HEK293T (cell line): ENCODE measurements around the gene PRKG1.

ENCODE experiments used
- CTCF ChIA-PET: fragments of 350-600 bp; formaldehyde crosslinking; extraction: SDS; loops from one replicate; lab custom pipeline; 2021; ENCODE audit warnings: antibody characterized with exemption, inconsistent platforms; lab: Yijun Ruan, JAX
- POLR2A ChIA-PET: fragments of 350-600 bp; formaldehyde crosslinking; extraction: SDS; loops from one replicate; lab custom pipeline; 2020; ENCODE audit warnings: antibody characterized with exemption, inconsistent platforms; lab: Yijun Ruan, JAX
- DNase-seq: peaks from one replicate; pipeline ENCODE4 v3.0.0; 2012; ENCODE audit warnings: mixed read lengths; ENCODE audit errors: extremely low spot score
- ARNT ChIP-seq: fragments of 450-650 bp; IDR thresholded peaks from 2 replicates; pipeline ENCODE4 v1.6.1; 2017; ENCODE audit warnings: mild to moderate bottlenecking
- BHLHE40 ChIP-seq: fragments of 450-650 bp; IDR thresholded peaks from 2 replicates; pipeline ENCODE4 v1.6.1; 2016; ENCODE audit warnings: mild to moderate bottlenecking, moderate library complexity, borderline replicate concordance
- CTBP1 ChIP-seq: fragments of 450-650 bp; IDR thresholded peaks from 2 replicates; pipeline ENCODE4 v1.6.1; 2016; ENCODE audit warnings: borderline replicate concordance
- ELF4 ChIP-seq: fragments of 450-650 bp; IDR thresholded peaks from 2 replicates; pipeline ENCODE4 v1.6.1; 2017; ENCODE audit warnings: antibody characterized with exemption
- FOXA1 ChIP-seq: fragments of 450-650 bp; IDR thresholded peaks from 2 replicates; pipeline ENCODE4 v1.6.1; 2016; ENCODE audit warnings: mild to moderate bottlenecking
- FOXK2 ChIP-seq: fragments of 450-650 bp; IDR thresholded peaks from 2 replicates; pipeline ENCODE4 v1.6.1; 2016; ENCODE audit warnings: mild to moderate bottlenecking
- FOXM1 ChIP-seq: fragments of 450-650 bp; IDR thresholded peaks from 2 replicates; pipeline ENCODE4 v1.6.1; 2017; ENCODE audit warnings: mild to moderate bottlenecking, borderline replicate concordance
- HDGF ChIP-seq: fragments of 450-650 bp; IDR thresholded peaks from 2 replicates; pipeline ENCODE4 v1.6.1; 2017; ENCODE audit warnings: antibody characterized with exemption, borderline replicate concordance
- L3MBTL2 ChIP-seq: fragments of 450-650 bp; conservative IDR thresholded peaks from 2 replicates; pipeline ENCODE4 v1.6.1; 2016; ENCODE audit warnings: mild to moderate bottlenecking
- LEF1 ChIP-seq: fragments of 450-650 bp; IDR thresholded peaks from 2 replicates; pipeline ENCODE4 v1.6.1; 2017; ENCODE audit warnings: mild to moderate bottlenecking, borderline replicate concordance
- NFRKB ChIP-seq: fragments of 450-650 bp; IDR thresholded peaks from 2 replicates; pipeline ENCODE4 v1.6.1; 2016; ENCODE audit warnings: mild to moderate bottlenecking, moderate library complexity
- SP1 ChIP-seq: fragments of 450-650 bp; IDR thresholded peaks from 2 replicates; pipeline ENCODE4 v1.6.1; 2017
- SUZ12 ChIP-seq: fragments of 450-650 bp; IDR thresholded peaks from 2 replicates; pipeline ENCODE4 v1.6.1; 2016; ENCODE audit warnings: mild to moderate bottlenecking
- TARDBP ChIP-seq: fragments of 450-650 bp; IDR thresholded peaks from 2 replicates; pipeline ENCODE4 v1.6.1; 2016
- ZNF384 ChIP-seq: fragments of 450-650 bp; IDR thresholded peaks from 2 replicates; pipeline ENCODE4 v1.6.1; 2016
- TF ChIP-seq, protein P1 (sequence below): fragments of 450-650 bp; IDR thresholded peaks from 2 replicates; pipeline ENCODE4 v1.6.1; 2016

Gene PRKG1

DNA sequence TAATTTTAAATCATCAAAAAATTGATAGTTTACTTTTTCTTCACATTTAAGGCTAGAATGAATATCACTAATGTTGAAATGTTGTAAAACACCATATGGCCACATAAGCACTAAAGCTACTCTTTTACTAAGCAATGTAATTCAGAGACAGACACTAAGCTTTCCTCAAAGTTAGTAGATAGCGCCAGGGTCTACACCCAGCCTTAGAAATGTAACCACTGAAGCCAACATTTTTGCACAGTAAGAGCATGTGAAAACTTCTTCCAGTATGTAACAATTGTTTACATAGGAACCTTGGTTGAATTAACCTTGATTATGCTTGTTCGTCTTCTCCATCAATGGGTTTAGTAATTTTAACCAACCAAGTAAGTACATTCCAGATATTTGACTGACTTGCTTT, 28.4 kb upstream of the PRKG1 start:
- TF ChIP-seq LEF1 (no peak), FOXM1 (no peak), L3MBTL2 (no peak), FOXA1 (no peak), FOXK2 (no peak), ARNT (no peak), SUZ12 (no peak), ZNF384 (no peak), BHLHE40 (no peak), CTBP1 (no peak), TARDBP (no peak), NFRKB (no peak), ELF4 (no peak), SP1 (no peak), HDGF (no peak)
- TF ChIP-seq, protein P1, sequence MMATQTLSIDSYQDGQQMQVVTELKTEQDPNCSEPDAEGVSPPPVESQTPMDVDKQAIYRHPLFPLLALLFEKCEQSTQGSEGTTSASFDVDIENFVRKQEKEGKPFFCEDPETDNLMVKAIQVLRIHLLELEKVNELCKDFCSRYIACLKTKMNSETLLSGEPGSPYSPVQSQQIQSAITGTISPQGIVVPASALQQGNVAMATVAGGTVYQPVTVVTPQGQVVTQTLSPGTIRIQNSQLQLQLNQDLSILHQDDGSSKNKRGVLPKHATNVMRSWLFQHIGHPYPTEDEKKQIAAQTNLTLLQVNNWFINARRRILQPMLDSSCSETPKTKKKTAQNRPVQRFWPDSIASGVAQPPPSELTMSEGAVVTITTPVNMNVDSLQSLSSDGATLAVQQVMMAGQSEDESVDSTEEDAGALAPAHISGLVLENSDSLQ = no peak
- POLR2A ChIA-PET = no interaction called here
- DNase-seq = no peak
- CTCF ChIA-PET = no interaction called here

DNA sequence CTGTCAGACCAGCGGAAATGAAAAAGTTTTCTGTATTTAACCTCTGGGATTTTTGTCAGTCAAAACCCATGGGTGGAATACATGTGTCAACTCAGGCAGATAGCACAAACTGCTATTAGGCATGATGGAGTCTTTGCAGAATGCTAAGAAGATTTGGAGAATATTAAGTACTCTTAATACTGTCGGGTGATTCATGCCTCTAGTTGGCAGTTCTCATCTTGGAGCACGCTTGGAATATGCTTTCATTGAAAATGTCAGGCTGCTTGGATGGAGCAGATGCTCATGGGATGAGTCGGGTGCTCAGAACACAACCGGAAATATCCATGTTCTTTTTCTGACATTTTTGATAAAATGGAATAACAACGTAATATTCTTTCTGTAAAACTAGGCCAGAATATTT, 27.6 kb upstream of the PRKG1 start:
- ChIA-PET POLR2A (no interaction called here), CTCF (no interaction called here)
- TF ChIP-seq BHLHE40 (no peak), SUZ12 (no peak), LEF1 (no peak), NFRKB (no peak)
- DNase-seq = no peak

DNA sequence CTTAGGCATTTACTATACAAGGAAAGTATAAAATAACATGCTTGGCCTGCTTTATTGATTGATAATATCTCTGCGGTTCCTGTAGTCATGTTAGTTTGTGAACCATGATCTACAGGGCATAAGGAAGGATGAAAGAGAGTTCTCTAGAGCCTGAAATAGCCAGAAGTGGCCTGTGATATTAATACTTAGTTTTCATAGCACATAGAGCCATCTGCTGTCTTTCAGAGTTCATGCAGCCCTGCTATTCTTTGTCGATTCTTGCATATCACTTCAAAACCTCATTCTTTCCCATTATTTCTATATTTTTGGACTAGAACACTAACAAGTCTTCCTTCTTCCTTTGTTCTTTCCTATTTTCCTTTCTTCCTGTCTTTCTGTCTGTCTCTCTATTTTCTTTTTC, 26.4 kb upstream of the PRKG1 start:
- TF ChIP-seq BHLHE40 (no peak), SP1 (no peak), FOXM1 (no peak), FOXA1 (no peak), TARDBP (no peak), ELF4 (no peak), SUZ12 (no peak), L3MBTL2 (no peak), LEF1 (no peak), ARNT (no peak), ZNF384 (no peak), CTBP1 (no peak), NFRKB (no peak), HDGF (no peak)
- TF ChIP-seq, protein P1 = no peak
- no peak for DNase-seq
- CTCF ChIA-PET = no interaction called here
- POLR2A ChIA-PET = no interaction called here

DNA sequence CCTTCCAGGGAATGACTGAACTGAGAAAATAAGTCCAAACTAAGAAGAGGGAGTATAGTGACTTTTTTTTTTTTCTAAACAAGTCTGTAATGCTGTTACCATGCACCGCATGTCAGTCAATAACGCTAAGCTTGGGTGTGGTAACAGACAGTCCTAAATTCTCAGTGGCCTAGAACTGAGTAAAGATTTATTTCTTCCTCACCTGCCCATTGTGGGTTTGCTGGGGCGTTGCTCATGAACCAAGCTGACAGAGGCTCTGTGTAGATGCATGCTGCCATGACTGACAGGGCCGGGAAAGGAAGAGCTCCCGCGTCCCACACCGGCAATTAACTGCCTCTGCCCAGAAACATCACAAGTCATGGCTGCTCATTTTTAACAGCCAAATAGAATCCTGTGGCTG, 25.5 kb upstream of the PRKG1 start:
- TF ChIP-seq L3MBTL2 = no peak
- no peak for TF ChIP-seq FOXA1
- TF ChIP-seq BHLHE40 = no peak
- TF ChIP-seq CTBP1 = no peak
- no peak for TF ChIP-seq HDGF
- POLR2A ChIA-PET = no interaction called here
- no peak for DNase-seq
- CTCF ChIA-PET = interaction anchor here (0.6 kb wide), 2 partner anchors 37 to 587 kb away, joined by 7 to 8 read pairs; no protein-coding TSS in a partner anchor

DNA sequence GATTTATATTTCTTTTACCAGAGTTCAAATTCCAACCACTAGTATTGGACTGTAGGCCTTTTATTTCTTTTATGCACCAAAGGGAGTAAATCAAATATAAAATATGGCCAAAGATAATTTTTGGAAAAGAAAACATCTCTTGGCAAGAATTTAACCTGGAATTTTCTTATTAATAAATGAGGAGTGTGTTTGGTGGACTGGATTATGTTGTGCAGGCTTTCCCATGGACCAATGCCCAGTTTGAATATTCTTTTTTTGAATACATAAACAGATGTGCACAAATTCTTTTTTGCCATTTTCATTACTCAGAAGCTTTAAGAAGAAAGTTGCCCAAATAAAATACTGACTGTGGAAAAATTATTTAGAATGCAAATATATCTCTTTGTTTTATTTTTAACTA, 22.1 kb upstream of the PRKG1 start:
- TF ChIP-seq, protein P1 = no peak
- TF ChIP-seq SUZ12 = no peak
- no peak for TF ChIP-seq SP1
- no peak for TF ChIP-seq NFRKB
- no peak for TF ChIP-seq ARNT
- TF ChIP-seq HDGF = no peak
- TF ChIP-seq FOXK2 = no peak
- TF ChIP-seq CTBP1 = no peak
- no peak for TF ChIP-seq TARDBP
- no peak for TF ChIP-seq LEF1
- ChIA-PET POLR2A (no interaction called here), CTCF (no interaction called here)
- no peak for DNase-seq

DNA sequence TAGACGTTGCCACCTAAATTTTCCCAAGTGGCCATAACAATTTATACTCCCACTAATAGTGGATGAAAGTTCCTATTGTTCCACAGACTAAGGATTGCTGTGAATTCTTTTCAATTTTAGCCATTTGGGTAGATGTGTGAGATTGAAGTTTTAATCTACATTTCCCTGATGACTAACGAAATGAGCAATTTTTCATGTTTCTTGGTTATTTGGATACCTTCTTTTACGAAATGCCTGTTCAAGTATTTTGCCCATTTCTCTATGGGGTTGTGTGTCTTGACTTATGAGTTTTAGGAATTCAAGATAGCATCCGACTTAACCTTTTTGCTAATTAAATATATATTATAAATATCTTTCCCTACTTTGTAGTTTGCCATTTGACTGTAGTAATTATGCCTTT, 16.4 kb upstream of the PRKG1 start:
- ChIA-PET CTCF (no interaction called here), POLR2A (no interaction called here)
- no peak for DNase-seq
- TF ChIP-seq FOXA1 = no peak
- TF ChIP-seq LEF1 = no peak
- TF ChIP-seq SUZ12 = no peak
- TF ChIP-seq, protein P1 = no peak
- TF ChIP-seq L3MBTL2 = no peak
- TF ChIP-seq SP1 = no peak
- TF ChIP-seq ARNT = no peak
- TF ChIP-seq CTBP1 = no peak
- no peak for TF ChIP-seq BHLHE40
- TF ChIP-seq ELF4 = no peak
- TF ChIP-seq TARDBP = no peak
